Measurements from ENCODE around the gene SYNE3.

GRCh38 chr14:95479494-95479893 lies 37.0 kb downstream of the SYNE3 start:
- TF ChIP-seq JUND (IDR thresholded peaks at IDR 0.05; ENCODE audit: low read length) (no peak), POLR2AphosphoS5 (IDR thresholded peaks at IDR 0.05; ENCODE audit: low read depth, low read length) (no peak), BRCA1 (IDR thresholded peaks at IDR 0.05; ENCODE audit: low read depth, low read length) (no peak), POLR2A (IDR thresholded peaks at IDR 0.05; ENCODE audit: control extremely low read depth in 1 of 2, low read depth in 2 of 2, low read length in 2 of 2) (no peak), USF2 (IDR thresholded peaks at IDR 0.05; ENCODE audit: low read length) (no peak), EZH2 (IDR thresholded peaks at IDR 0.05; ENCODE audit: low read depth, low read length, severe bottlenecking) (no peak), RXRA (IDR thresholded peaks at IDR 0.05; ENCODE audit: insufficient read depth, low read depth, low read length) (no peak), BCL11A (IDR thresholded peaks at IDR 0.05; ENCODE audit: low read depth in 2 of 2, low read length in 2 of 2) (no peak)
- TF ChIP-seq, protein P1, sequence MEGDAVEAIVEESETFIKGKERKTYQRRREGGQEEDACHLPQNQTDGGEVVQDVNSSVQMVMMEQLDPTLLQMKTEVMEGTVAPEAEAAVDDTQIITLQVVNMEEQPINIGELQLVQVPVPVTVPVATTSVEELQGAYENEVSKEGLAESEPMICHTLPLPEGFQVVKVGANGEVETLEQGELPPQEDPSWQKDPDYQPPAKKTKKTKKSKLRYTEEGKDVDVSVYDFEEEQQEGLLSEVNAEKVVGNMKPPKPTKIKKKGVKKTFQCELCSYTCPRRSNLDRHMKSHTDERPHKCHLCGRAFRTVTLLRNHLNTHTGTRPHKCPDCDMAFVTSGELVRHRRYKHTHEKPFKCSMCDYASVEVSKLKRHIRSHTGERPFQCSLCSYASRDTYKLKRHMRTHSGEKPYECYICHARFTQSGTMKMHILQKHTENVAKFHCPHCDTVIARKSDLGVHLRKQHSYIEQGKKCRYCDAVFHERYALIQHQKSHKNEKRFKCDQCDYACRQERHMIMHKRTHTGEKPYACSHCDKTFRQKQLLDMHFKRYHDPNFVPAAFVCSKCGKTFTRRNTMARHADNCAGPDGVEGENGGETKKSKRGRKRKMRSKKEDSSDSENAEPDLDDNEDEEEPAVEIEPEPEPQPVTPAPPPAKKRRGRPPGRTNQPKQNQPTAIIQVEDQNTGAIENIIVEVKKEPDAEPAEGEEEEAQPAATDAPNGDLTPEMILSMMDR (IDR thresholded peaks at IDR 0.05; ENCODE audit: control extremely low read depth in 1 of 3, insufficient read depth in 1 of 3, low read depth in 1 of 3, low read length in 3 of 3) = no peak

All from H1 (cell line).